IMR-90 (cell line): Measurements from ENCODE around the gene CASZ1.

Experiments
- BHLHE40 ChIP-seq: fragments of 150-350 bp; IDR thresholded peaks from 2 replicates; pipeline ENCODE4 v1.6.1; 2016; ENCODE audit warnings: mild to moderate bottlenecking, low read depth, low read length
- CEBPB ChIP-seq: IDR thresholded peaks from 2 replicates; pipeline ENCODE4 v1.6.1; 2012; ENCODE audit warnings: low read depth, low read length, improper control_type of control experiment
- CHD1 ChIP-seq: IDR thresholded peaks from 2 replicates; pipeline ENCODE4 v1.6.1; 2012; ENCODE audit warnings: low read depth, low read length, improper control_type of control experiment
- FOS ChIP-seq: fragments of 150-350 bp; IDR thresholded peaks from 2 replicates; pipeline ENCODE4 v1.6.1; 2016; ENCODE audit warnings: low read depth, low read length
- MAZ ChIP-seq: IDR thresholded peaks from 2 replicates; pipeline ENCODE4 v1.6.1; 2012; ENCODE audit warnings: low read depth, mild to moderate bottlenecking, low read length, improper control_type of control experiment, moderate library complexity, borderline replicate concordance
- MXI1 ChIP-seq: IDR thresholded peaks from 2 replicates; pipeline ENCODE4 v1.6.1; 2012; ENCODE audit warnings: low read depth, mild to moderate bottlenecking, low read length, moderate library complexity, borderline replicate concordance
- NFE2L2 ChIP-seq: fragments of 150-350 bp; IDR thresholded peaks from 2 replicates; pipeline ENCODE4 v1.6.1; 2016; ENCODE audit warnings: low read depth, mild to moderate bottlenecking, low read length
- POLR2A ChIP-seq: IDR thresholded peaks from 2 replicates; pipeline ENCODE4 v1.6.1; 2012; ENCODE audit warnings: mild to moderate bottlenecking, low read depth, low read length
- RAD21 ChIP-seq: IDR thresholded peaks from 2 replicates; pipeline ENCODE4 v1.6.1; 2012; ENCODE audit warnings: low read length, improper control_type of control experiment
- RCOR1 ChIP-seq: IDR thresholded peaks from 2 replicates; pipeline ENCODE4 v1.6.1; 2012; ENCODE audit warnings: mild to moderate bottlenecking, low read length, improper control_type of control experiment; ENCODE audit not compliant: insufficient replicate concordance
- RFX5 ChIP-seq: IDR thresholded peaks from 2 replicates; pipeline ENCODE4 v1.8.0; 2012; ENCODE audit warnings: low read depth, mild to moderate bottlenecking, low read length, moderate library complexity
- TF ChIP-seq, protein P1 (sequence below): conservative IDR thresholded peaks from 2 replicates; pipeline ENCODE4 v1.5.1; 2012; ENCODE audit warnings: mild to moderate bottlenecking, low read depth, low read length, improper control_type of control experiment
- TF ChIP-seq, protein P2 (sequence below): fragments of 150-350 bp; IDR thresholded peaks from 2 replicates; pipeline ENCODE4 v1.6.1; 2017; ENCODE audit warnings: mild to moderate bottlenecking, antibody characterized with exemption, low read length, low read depth
- TF ChIP-seq, protein P3 (sequence below): fragments of 150-350 bp; IDR thresholded peaks from 2 replicates; pipeline ENCODE4 v1.6.1; 2016; ENCODE audit warnings: low read depth, mild to moderate bottlenecking, low read length, moderate library complexity, borderline replicate concordance

DNA sequence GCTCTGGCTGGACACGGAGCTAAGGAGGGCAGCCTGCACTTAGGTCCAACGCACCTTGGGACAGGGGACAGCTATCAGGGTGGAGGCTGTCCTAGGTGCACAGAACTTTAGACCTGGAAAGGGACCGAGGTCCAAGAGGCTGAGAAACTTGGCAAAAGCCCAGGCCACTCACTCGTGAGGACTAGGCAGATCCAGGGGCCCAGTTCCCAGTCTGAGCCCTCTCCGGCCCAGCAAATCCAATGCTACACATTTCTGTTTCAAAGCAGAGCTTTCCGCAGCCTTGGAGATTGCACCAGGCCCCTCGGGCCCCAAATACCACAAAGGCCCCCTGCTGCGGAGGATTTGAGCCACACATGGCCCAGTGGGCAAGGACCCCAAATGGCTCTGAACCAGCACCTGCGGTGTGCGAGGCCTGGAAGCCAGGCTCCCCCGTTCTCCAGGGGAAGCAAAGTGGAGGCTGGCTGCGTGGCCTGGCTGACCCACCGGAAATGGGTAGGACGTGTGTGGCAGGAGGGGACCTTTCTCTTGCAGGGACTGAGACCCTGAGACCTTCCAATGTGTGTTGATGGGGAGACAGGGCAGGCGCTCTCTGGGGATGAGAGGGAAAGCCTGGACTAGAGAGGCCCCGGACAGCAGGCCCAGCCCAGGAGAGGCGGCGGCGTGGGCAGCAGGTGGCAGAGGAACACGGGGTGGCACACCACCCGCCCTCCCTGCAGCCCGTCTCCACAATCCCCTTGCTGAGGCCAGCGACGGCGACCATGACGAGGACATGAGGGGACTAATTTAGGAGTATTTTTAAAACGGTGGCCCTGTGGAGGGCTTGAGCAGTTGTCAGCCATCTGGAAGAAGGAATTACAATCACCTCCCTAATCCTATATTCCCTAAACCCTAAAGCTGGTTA is 118.7 kb downstream of the CASZ1 start:
- TF ChIP-seq, protein P1, sequence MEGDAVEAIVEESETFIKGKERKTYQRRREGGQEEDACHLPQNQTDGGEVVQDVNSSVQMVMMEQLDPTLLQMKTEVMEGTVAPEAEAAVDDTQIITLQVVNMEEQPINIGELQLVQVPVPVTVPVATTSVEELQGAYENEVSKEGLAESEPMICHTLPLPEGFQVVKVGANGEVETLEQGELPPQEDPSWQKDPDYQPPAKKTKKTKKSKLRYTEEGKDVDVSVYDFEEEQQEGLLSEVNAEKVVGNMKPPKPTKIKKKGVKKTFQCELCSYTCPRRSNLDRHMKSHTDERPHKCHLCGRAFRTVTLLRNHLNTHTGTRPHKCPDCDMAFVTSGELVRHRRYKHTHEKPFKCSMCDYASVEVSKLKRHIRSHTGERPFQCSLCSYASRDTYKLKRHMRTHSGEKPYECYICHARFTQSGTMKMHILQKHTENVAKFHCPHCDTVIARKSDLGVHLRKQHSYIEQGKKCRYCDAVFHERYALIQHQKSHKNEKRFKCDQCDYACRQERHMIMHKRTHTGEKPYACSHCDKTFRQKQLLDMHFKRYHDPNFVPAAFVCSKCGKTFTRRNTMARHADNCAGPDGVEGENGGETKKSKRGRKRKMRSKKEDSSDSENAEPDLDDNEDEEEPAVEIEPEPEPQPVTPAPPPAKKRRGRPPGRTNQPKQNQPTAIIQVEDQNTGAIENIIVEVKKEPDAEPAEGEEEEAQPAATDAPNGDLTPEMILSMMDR: no peak
- TF ChIP-seq POLR2A (no peak), RAD21 (no peak), RFX5 (no peak), CEBPB (no peak), RCOR1 (no peak), MXI1 (no peak), NFE2L2 (no peak), CHD1 (no peak), MAZ (no peak), BHLHE40 (no peak), FOS (no peak)
- TF ChIP-seq, protein P2, sequence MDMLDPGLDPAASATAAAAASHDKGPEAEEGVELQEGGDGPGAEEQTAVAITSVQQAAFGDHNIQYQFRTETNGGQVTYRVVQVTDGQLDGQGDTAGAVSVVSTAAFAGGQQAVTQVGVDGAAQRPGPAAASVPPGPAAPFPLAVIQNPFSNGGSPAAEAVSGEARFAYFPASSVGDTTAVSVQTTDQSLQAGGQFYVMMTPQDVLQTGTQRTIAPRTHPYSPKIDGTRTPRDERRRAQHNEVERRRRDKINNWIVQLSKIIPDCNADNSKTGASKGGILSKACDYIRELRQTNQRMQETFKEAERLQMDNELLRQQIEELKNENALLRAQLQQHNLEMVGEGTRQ: no peak
- TF ChIP-seq, protein P3, sequence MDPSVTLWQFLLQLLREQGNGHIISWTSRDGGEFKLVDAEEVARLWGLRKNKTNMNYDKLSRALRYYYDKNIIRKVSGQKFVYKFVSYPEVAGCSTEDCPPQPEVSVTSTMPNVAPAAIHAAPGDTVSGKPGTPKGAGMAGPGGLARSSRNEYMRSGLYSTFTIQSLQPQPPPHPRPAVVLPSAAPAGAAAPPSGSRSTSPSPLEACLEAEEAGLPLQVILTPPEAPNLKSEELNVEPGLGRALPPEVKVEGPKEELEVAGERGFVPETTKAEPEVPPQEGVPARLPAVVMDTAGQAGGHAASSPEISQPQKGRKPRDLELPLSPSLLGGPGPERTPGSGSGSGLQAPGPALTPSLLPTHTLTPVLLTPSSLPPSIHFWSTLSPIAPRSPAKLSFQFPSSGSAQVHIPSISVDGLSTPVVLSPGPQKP: no peak
